ENCODE results near the gene CAMK2B.

- TF ChIP-seq EP300 (IDR thresholded peaks at IDR 0.05) (no peak), POLR2A (IDR thresholded peaks at IDR 0.05) (no peak)
- TF ChIP-seq, protein P1, sequence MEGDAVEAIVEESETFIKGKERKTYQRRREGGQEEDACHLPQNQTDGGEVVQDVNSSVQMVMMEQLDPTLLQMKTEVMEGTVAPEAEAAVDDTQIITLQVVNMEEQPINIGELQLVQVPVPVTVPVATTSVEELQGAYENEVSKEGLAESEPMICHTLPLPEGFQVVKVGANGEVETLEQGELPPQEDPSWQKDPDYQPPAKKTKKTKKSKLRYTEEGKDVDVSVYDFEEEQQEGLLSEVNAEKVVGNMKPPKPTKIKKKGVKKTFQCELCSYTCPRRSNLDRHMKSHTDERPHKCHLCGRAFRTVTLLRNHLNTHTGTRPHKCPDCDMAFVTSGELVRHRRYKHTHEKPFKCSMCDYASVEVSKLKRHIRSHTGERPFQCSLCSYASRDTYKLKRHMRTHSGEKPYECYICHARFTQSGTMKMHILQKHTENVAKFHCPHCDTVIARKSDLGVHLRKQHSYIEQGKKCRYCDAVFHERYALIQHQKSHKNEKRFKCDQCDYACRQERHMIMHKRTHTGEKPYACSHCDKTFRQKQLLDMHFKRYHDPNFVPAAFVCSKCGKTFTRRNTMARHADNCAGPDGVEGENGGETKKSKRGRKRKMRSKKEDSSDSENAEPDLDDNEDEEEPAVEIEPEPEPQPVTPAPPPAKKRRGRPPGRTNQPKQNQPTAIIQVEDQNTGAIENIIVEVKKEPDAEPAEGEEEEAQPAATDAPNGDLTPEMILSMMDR (IDR thresholded peaks at IDR 0.05) = no peak
Observed at GRCh38 chr7:44286182-44286617, 39.2 kb downstream of the CAMK2B start.
